Lower leg skin (tissue), 3 donors: Measurements from ENCODE around the gene TAF1B.

Source experiments
- POLR2A ChIP-seq, 2 donors: fragments of 450-650 bp; IDR thresholded peaks; one replicate each; pipeline ENCODE4 v1.6.1; 2016 to 2017; ENCODE audit warnings: antibody characterized with exemption in 2 of 2, mild to moderate bottlenecking in 1 of 2, moderate library complexity in 1 of 2
- TF ChIP-seq, protein P1 (sequence below), 3 donors: fragments of 450-650 bp; IDR thresholded peaks; one replicate each; pipeline ENCODE4 v1.5.1; 2016; ENCODE audit warnings: antibody characterized with exemption in 3 of 3, mild to moderate bottlenecking in 3 of 3, moderate library complexity in 2 of 3

DNA sequence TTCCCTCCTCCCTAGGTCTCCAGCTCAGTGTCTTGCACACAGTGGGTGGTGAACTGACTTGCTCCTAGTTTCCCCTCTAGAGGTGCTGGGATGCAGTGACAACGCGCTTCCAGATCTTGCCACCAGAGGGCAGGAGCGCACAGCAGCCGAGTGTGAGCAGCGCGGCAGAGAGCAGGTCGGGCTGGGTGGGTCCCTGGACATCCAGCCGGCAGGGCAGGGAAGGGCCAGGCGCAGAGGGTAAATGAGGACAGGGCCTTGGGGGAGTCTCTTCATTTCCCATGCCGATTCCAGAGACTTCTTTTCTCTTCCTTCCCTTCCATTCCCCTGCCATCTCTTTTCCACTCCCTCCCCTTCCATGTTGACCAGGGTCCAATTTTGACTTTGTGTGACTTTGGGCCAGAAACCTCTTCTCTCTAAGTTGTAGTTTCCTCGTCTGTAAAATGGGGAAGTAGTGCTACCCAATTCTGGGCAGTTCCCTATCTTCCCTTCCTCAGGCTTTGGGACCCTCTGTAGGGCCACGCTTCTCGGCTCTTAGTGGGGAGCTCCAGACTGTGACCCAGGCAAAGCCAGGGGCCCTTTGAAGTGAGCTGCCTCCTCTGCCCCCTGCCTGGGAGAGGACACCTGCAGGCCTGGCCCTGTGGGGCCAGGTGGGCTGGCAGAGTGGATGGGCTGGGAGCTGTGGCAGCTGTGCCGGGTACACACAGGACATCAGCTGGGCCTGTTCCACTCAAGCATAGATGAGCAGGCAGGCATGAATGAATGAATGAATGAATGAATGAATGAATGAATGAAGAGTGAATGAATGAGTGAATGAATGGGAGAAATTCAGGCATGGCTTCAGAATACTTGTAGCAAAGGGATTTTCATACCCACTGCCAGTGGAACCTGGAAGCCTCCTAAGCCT is 43.3 kb upstream of the TAF1B start:
- TF ChIP-seq POLR2A (IDR thresholded peaks at IDR 0.05), result no peak
- TF ChIP-seq, protein P1, sequence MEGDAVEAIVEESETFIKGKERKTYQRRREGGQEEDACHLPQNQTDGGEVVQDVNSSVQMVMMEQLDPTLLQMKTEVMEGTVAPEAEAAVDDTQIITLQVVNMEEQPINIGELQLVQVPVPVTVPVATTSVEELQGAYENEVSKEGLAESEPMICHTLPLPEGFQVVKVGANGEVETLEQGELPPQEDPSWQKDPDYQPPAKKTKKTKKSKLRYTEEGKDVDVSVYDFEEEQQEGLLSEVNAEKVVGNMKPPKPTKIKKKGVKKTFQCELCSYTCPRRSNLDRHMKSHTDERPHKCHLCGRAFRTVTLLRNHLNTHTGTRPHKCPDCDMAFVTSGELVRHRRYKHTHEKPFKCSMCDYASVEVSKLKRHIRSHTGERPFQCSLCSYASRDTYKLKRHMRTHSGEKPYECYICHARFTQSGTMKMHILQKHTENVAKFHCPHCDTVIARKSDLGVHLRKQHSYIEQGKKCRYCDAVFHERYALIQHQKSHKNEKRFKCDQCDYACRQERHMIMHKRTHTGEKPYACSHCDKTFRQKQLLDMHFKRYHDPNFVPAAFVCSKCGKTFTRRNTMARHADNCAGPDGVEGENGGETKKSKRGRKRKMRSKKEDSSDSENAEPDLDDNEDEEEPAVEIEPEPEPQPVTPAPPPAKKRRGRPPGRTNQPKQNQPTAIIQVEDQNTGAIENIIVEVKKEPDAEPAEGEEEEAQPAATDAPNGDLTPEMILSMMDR (IDR thresholded peaks at IDR 0.05), result peak in 1 of 3 donors; percentile 87
